GM23248 (cell line): ENCODE data around the gene CTNNA2. TPM values are rescaled to one million over a fixed set of nuclear protein-coding genes. Genes with fewer than 3 reads are reported as not detected.

Experiments used
- DNase-seq: peaks from one replicate; pipeline ENCODE4 v3.0.0-alpha.2; 2015
- H2AFZ ChIP-seq: fragments of 200-600 bp; sonication (generic); 2 replicates; pipeline ENCODE4 v1.6.1; 2016; ENCODE audit warnings: antibody characterized with exemption
- H3F3A ChIP-seq: fragments of 200-600 bp; sonication (generic); 2 replicates; pipeline ENCODE4 v1.6.1; 2016; ENCODE audit warnings: mild to moderate bottlenecking, antibody characterized with exemption, mixed run types; ENCODE audit not compliant: insufficient read depth
- H3K27ac ChIP-seq: fragments of 200-600 bp; sonication (generic); 2 replicates; pipeline ENCODE4 v1.5.1; 2016; ENCODE audit warnings: mild to moderate bottlenecking
- H3K27me3 ChIP-seq: fragments of 200-600 bp; sonication (generic); replicated peaks from 2 replicates; pipeline ENCODE4 v1.6.1; 2016; ENCODE audit warnings: mild to moderate bottlenecking; ENCODE audit not compliant: insufficient read depth
- H3K36me3 ChIP-seq: fragments of 200-600 bp; sonication (generic); 2 replicates; pipeline ENCODE4 v1.6.1; 2016; ENCODE audit warnings: low read depth, mild to moderate bottlenecking
- H3K4me1 ChIP-seq: fragments of 200-600 bp; sonication (generic); 2 replicates; pipeline ENCODE4 v1.6.1; 2016; ENCODE audit warnings: mild to moderate bottlenecking; ENCODE audit not compliant: insufficient read depth
- H3K4me2 ChIP-seq: fragments of 200-600 bp; sonication (generic); one replicate; pipeline ENCODE4 v1.6.1; 2016; ENCODE audit warnings: mild to moderate bottlenecking; ENCODE audit not compliant: unreplicated experiment
- H3K4me3 ChIP-seq: fragments of 200-600 bp; sonication (generic); 2 replicates; pipeline ENCODE4 v1.5.1; 2016; ENCODE audit warnings: mild to moderate bottlenecking
- H3K79me2 ChIP-seq: fragments of 200-600 bp; sonication (generic); 2 replicates; pipeline ENCODE4 v1.6.1; 2016; ENCODE audit warnings: mild to moderate bottlenecking; ENCODE audit not compliant: insufficient read depth
- H3K9ac ChIP-seq: fragments of 200-600 bp; sonication (generic); 2 replicates; pipeline ENCODE4 v1.6.1; 2016; ENCODE audit warnings: mild to moderate bottlenecking
- H3K9me2 ChIP-seq: fragments of 200-600 bp; sonication (generic); 2 replicates; pipeline ENCODE4 v1.6.1; 2016; ENCODE audit warnings: mixed run types, mild to moderate bottlenecking, moderate library complexity; ENCODE audit not compliant: insufficient read depth
- H3K9me3 ChIP-seq: fragments of 200-600 bp; sonication (generic); one replicate; pipeline ENCODE4 v1.6.1; 2017; ENCODE audit warnings: low read depth
- H4K20me1 ChIP-seq: fragments of 200-600 bp; sonication (generic); 2 replicates; pipeline ENCODE4 v1.6.0; 2016; ENCODE audit not compliant: insufficient read depth
- EZH2 ChIP-seq: fragments of 200-600 bp; sonication (generic); IDR thresholded peaks from 2 replicates; pipeline ENCODE4 v1.6.1; 2018; ENCODE audit warnings: antibody characterized with exemption, mild to moderate bottlenecking; ENCODE audit not compliant: insufficient read depth, poor library complexity, severe bottlenecking
- EZH2phosphoT487 ChIP-seq: fragments of 200-600 bp; sonication (generic); IDR thresholded peaks from 2 replicates; pipeline ENCODE4 v1.6.1; 2018; ENCODE audit warnings: antibody characterized with exemption, moderate library complexity, mild to moderate bottlenecking, low read depth; ENCODE audit not compliant: insufficient read depth
- WGBS, 2 experiments: methylation state at CpG; one replicate each; pipeline ENCODE4 v1.1.6; 2015 to 2017; ENCODE audit warnings: low lambda C conversion rate in 2 of 2, low coverage in 1 of 2; ENCODE audit errors: missing lambda C conversion rate in 2 of 2; 5-methylcytosine and 5-hydroxymethylcytosine counted together
- in situ Hi-C: fragments of 300-500 bp; cut with MboI; formaldehyde crosslinking; loops from 2 replicates; pipeline ENCODE4 v1.15.0; 2020
- polyA plus RNA-seq: library from polyadenylated mRNA; unstranded; fragments of >200 nt; fragmentation: Nextera tagmentation; extraction: Ambion mirVana; gene quantifications from 2 replicates; pipeline ENCODE4 v1.2.1, GENCODE V29; 2016
- total RNA-seq: library from RNA; depleted of rRNA; stranded (reverse); fragments of >200 nt; shearing (Covaris generic); gene quantifications from 2 replicates; pipeline ENCODE4 v1.2.3, GENCODE V29; 2014

Gene CTNNA2
- total and polyA plus RNA-seq, 2 experiments from 2014 or later, result not detected

GRCh38 chr2:80071941-80072340, 559.1 kb downstream of the CTNNA2 start:
- no peaks in the 10 kb centered on the region for H3K9me2 ChIP-seq
- no peak overlapping the region for H3K4me3 ChIP-seq
- no peaks in the 10 kb centered on the region for H3K79me2 ChIP-seq
- no peak overlapping the region for H3K27ac ChIP-seq
- H2AFZ ChIP-seq, result no peak overlapping the region
- no peaks in the 10 kb centered on the region for H3F3A ChIP-seq
- H3K4me1 ChIP-seq, result no peaks in the 10 kb centered on the region
- no peak for TF ChIP-seq EZH2phosphoT487
- no peak for TF ChIP-seq EZH2
- H3K9ac ChIP-seq, result no peak overlapping the region
- in situ Hi-C loops, result no loop called here
- H3K27me3 ChIP-seq, result peaks cover 8% of the 10 kb centered on the region
- 22 to 25% methylated on average over 2 of the region's 2 CpGs for WGBS, 2 experiments
- H3K4me2 ChIP-seq, result no peak overlapping the region
- H4K20me1 ChIP-seq, result no peaks in the 10 kb centered on the region
- no peaks in the 10 kb centered on the region for H3K9me3 ChIP-seq
- no peaks in the 10 kb centered on the region for H3K36me3 ChIP-seq
- DNase-seq, result no peak

- Histone ChIP-seq H3K4me2 (no peak overlapping the region), H3K9me2 (no peaks in the 10 kb centered on the region), H4K20me1 (no peaks in the 10 kb centered on the region), H3K36me3 (no peaks in the 10 kb centered on the region), H2AFZ (no peak overlapping the region), H3K79me2 (no peaks in the 10 kb centered on the region), H3K27ac (no peak overlapping the region), H3K4me3 (no peak overlapping the region), H3K27me3 (peaks cover 8% of the 10 kb centered on the region), H3K4me1 (no peaks in the 10 kb centered on the region), H3K9ac (no peak overlapping the region), H3F3A (no peaks in the 10 kb centered on the region), H3K9me3 (no peaks in the 10 kb centered on the region)
- no peak for TF ChIP-seq EZH2phosphoT487
- TF ChIP-seq EZH2, result no peak
- in situ Hi-C loops, result no loop called here
- WGBS, 2 experiments, result 1 to 8% methylated on average over 2 of the region's 2 CpGs
- peak; percentile 66 for DNase-seq
Observed at GRCh38 chr2:80073134-80073561, 560.3 kb downstream of the CTNNA2 start.

GRCh38 chr2:80074321-80075070, 561.6 kb downstream of the CTNNA2 start:
- Histone ChIP-seq H4K20me1 (no peaks in the 10 kb centered on the region), H2AFZ (no peak overlapping the region), H3K79me2 (no peaks in the 10 kb centered on the region), H3K4me2 (no peak overlapping the region), H3K27ac (no peak overlapping the region), H3K9me2 (no peaks in the 10 kb centered on the region), H3K36me3 (no peaks in the 10 kb centered on the region), H3K4me3 (no peak overlapping the region), H3F3A (no peaks in the 10 kb centered on the region), H3K9ac (no peak overlapping the region), H3K27me3 (peaks cover 8% of the 10 kb centered on the region; the same call in 1 of the 2 replicates), H3K4me1 (no peaks in the 10 kb centered on the region), H3K9me3 (no peaks in the 10 kb centered on the region)
- DNase-seq, result no peak
- no peak for TF ChIP-seq EZH2
- no peak for TF ChIP-seq EZH2phosphoT487
- WGBS, 2 experiments, result 43 to 47% methylated on average over 5 of the region's 5 CpGs
- in situ Hi-C loops, result no loop called here

- H3K9me3 ChIP-seq, result no peaks in the 10 kb centered on the region
- H3K79me2 ChIP-seq, result no peaks in the 10 kb centered on the region
- no peak for TF ChIP-seq EZH2
- no peak for TF ChIP-seq EZH2phosphoT487
- no peaks in the 10 kb centered on the region for H3K9me2 ChIP-seq
- no peaks in the 10 kb centered on the region for H3F3A ChIP-seq
- 6 to 15% methylated on average over 1 of the region's 1 CpG for WGBS, 2 experiments
- no peak overlapping the region for H2AFZ ChIP-seq
- no peaks in the 10 kb centered on the region for H3K36me3 ChIP-seq
- no peak overlapping the region for H3K4me3 ChIP-seq
- H3K9ac ChIP-seq, result no peak overlapping the region
- no peak overlapping the region for H3K27ac ChIP-seq
- in situ Hi-C loops, result no loop called here
- DNase-seq, result no peak
- no peaks in the 10 kb centered on the region for H4K20me1 ChIP-seq
- H3K4me1 ChIP-seq, result no peaks in the 10 kb centered on the region
- peaks cover 8% of the 10 kb centered on the region; the same call in 1 of the 2 replicates for H3K27me3 ChIP-seq
- no peak overlapping the region for H3K4me2 ChIP-seq
Observed at GRCh38 chr2:80075719-80076118, 562.9 kb downstream of the CTNNA2 start.
